GM21723 (cell line): ENCODE results near the gene FOXK1.
"Not testable (repeated sequence)": the region's sequence is repeated elsewhere in the genome, so short reads cannot be mapped to it uniquely, and the experiment has no call there.

Experiments
- ATAC-seq: cut with Tn5 transposase; IDR thresholded peaks from one replicate; pipeline ENCODE4 v1.9.1; 2021; ENCODE audit warnings: mild to moderate bottlenecking, moderate library complexity; ENCODE audit not compliant: unreplicated experiment

Gene FOXK1

DNA sequence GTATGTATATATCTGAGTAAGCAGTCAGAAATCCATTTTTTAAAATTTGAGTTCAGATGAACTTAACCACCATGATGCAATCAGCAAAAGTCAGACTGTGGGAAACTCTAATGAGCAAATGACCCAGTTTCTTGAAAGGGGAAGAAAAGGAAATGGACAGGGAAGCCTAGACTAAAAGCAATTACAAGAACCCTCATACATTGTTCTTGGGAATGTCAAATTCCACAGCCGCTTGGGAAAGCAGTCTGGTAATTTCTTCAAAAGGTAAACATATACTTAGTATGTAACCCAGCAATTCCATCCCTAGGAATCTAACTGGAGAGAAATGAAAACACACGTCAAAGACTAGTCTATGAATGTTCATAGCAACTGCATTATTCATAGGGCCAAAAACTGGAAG, 16.4 kb upstream of the FOXK1 start:
- no peak for ATAC-seq

DNA sequence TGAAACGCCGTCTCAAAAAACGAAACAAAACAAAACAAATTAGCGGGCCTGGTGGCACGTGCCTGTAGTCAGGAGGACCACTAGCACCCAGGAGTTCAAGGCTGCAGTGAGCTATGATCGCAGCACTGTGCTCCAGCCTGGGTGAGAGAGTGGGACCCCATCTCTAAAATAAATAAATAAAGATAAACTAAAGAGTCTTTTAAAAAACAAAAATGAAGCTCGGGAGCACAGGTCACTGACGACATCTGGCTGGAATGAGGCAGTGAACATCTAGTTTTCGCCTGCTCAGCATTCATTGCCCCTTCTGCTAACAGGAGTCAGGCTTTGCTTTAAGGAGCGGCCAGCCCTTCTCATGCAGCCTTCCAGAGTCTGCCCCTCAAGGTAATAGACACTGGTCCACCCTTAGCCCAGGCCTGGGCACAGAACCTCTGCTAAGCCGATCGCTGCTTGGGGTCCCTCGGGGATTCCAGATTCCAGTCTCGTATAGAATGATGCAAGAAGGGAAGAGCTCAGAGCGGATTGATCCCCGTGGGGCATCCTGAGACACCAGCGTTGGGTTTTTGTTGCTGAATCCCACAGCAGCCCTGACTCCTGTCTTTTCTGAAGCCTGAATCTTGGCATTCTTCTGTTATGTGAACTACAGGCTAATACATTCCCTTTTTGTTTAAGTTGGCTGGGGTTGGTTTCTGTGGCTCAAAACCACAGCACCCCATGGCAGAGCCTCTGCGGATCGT, 14.2 kb upstream of the FOXK1 start:
- no peak for ATAC-seq

DNA sequence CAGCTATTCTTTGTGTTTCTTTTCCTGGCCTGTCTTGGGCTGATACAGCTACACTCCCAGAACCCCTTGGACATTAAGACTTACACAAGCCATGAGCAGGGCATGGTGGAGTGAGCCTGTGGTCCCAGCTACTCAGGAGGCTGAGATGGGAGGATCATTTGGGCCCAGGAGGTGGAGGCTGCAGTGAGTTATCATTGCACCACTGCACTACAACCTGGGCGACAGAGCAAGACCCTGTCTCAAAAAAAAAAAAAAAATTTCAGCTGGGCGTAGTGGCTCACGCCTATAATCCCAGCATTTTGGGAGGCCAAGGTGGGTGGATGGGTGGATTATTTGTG, 13.6 kb upstream of the FOXK1 start:
- ATAC-seq: no peak

DNA sequence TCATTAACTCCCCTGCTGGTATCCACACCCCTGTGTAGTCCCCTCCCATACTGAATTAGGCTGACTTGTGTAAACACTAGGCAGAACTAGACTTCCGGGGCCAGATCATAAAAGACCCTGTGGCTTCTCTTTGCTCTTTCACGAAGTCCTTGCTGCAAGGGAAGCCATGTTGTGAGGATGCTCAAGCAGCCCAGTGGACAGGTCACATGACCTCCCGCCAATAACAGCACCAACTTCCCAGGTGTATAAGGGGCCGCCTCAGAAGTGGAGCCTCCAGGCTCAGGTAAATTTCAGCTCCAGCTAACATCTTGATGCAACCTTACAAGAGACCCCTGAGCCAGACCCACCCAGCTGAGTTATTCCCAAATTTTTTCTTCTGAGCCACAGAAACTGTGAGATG, 11.3 kb upstream of the FOXK1 start:
- ATAC-seq: no peak

DNA sequence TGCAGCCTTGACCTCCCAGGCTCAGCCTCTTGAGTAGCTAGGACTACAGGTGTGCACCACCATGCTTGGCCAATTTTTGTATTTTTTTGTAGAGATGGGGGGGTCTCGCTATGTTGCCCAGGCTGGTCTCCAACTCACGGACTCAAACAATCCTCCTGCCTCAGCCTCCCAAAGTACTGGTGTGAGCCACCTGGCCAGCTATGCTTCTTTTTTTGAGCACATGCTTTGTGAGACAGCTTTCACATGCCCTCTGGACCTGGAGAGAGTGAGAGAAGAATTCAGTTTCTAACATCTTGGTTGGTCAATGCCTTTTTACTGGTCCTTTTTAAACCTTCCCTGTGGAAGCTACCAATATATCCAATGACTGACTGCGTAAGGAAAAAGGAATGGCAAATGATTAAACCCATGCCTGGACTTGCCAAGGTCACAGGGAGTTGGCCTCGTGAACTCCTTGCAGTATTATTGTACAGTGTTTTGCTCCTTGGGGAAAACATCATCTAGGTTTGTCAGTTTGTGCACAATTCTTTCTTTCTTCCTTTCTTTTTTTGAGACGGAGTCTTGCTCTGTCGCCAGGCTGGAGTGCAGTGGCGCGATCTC, 6.2 kb upstream of the FOXK1 start:
- no peak for ATAC-seq

DNA sequence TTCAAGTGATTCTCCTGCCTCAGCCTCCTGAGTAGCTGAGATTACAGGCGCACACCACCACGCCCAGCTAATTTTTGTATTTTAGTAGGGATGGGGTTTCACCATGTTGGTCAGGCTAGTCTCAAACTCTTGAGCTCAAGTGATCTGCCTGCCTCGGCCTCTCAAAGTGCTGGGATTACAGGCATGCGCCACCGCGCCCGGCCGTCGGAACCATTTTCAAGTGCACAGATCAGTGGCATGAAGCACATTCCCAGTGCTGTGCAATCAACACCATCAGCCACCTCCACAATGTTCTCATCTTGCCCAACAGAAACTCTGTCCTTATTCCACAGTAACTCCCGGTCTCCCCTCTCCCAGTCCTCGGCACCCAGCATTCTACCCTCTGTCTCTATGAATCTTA, 4.6 kb upstream of the FOXK1 start:
- not testable (repeated sequence) for ATAC-seq

DNA sequence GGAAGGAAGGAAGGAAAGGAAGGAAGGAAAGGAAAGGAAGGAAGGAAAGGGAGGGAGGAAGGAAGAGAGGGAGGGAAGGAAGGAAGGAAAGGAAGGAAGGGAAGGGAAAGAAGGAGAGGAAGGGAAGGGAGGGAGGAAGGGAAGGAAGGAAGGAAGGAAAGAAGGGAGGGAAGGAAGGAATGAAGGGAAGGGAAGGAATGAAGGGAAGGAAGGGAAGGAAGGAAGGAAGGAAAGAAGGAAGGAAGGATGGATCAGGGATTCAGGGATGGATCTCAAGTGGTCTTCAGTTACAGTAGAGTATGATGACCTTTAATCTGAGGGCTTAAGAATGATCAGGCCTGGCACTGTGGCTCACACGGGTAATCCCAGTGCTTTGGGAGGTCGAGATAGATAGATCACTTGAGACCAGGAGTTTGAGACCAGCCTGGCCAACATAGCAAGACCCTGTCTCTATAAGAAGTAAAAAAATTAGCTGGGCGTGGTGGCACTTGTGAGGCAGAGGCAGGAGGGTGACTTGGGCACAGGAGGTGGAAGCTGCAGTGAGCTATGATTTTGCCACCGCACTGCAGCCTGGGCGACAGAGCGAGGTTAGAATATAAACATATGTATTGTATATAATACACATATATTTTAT, 760 bp upstream of the FOXK1 start:
- no peak for ATAC-seq

DNA sequence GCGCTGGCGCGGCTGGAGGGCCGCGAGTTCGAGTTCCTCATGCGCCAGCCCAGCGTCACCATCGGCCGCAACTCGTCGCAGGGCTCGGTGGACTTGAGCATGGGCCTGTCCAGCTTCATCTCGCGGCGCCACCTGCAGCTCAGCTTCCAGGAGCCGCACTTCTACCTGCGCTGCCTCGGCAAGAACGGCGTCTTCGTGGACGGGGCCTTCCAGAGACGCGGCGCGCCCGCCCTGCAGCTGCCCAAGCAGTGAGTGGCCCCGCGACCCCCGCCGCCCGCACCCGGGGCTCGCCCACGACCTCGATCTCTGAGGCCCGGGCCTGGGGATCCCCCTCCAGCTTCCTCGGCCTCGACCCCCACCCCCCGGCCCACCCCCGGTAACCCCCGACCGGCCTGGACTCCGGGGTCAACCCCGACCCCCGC, 537 bp downstream of the FOXK1 start:
- peak; percentile 42 for ATAC-seq

DNA sequence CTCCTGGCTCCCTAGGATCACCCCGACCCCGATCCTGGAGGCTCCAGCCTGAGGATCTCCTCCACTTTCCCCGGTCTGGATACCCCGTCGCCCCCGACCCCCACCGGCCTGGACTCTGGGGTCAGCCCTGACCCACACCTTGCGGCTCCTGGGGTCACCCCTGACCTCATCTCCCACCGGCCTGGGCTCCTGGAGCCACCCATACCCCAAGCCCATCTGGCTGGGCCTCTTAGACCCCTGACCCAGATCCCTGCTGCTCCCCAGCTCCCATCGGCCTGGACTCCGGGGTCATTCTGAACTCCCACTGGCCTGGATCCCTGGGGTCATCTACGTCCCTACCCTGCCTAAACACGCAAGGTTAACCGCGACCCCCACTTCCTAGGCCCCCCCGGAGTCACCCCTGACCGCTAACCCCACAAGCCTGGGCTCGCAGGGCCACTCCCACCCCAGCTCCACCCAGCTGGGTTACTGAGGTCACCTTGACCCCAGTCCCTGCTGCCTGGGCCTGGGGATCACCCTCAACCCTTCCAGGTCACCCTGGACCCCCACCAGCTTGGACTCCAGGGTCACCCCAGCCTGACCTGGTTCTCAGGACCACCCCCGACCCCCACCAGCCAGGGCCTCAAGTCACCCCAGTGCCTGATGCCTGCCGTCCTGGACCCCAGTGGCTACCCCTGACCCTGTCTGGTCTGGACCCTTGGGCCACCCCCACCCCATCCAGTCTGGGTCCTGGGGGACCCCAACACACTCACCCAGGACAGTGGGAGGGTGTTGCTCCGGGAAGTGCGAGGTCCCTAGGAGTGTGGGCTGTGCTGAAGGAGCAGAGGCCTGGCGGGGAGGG, 1.2 kb downstream of the FOXK1 start:
- peak; percentile 34 for ATAC-seq

DNA sequence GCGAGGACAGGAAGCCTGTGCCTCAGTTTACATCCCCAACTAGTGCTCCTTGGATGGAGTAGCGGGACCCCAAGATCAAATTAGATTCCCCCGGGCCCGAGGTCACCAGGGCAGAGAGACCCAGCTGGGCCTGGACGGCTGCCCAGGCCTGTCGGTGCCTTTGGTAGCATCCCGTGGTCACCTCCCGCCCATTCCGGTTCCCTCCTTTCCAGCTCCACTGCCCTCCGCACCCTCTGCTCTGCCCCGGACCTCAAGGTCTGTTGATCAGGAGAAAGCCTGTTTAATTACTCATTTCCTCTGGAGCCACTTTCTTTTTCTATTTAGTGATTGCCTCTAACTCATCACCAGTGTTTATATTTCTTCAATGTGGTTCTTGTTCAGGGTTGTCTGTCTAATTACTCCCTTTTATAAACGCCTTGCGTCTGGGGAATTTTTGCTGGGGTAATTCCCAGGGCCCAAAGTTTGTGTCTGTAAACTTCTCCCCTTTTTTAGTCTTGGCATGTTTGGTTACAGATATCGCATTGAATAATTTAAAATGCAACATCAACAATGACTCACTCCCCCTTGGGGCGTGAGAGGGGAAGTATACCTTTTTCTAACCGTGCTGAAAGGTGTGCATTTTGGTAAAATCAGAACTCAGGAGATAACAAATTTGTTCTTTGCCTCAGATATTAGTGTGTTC, 1.9 kb downstream of the FOXK1 start:
- peak; percentile 33 for ATAC-seq

DNA sequence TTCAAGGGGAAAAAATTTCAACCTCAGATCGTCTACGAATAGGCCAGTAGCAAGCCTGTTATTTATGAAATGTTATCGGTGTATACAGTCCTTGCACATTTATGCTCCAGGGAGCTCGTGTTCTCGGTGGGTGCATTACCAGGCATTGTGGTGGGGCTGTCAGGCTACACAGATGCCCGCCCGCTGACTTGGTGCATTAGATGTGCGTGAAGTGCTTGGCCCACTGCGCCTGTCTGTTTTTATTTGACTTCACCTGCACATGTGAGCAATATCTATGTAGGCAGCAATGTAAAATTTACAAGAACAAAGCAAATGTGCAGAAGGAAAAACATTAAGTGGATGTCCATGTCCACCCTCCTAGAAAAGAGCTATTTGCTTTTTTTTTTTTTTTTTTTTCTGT, 2.8 kb downstream of the FOXK1 start:
- no peak for ATAC-seq

DNA sequence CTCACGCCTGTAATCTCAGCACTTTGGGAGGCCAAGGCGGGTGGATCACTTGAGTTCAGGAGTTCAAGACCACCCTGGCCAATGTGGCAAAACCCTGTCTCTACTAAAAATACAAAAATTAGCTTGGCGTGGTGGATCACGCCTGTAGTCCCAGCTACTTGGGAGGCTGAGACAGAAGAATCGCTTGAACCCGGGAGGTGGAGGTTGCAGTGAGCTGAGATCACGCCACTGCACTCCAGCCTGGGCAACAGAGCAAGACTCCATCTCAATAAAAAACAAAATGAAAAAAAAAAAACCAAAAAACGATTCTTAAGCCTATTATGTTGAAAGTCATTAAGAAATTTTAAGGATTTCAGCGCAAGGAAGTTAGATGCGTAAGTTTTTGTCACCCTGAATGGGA, 3.6 kb downstream of the FOXK1 start:
- not testable (repeated sequence) for ATAC-seq

DNA sequence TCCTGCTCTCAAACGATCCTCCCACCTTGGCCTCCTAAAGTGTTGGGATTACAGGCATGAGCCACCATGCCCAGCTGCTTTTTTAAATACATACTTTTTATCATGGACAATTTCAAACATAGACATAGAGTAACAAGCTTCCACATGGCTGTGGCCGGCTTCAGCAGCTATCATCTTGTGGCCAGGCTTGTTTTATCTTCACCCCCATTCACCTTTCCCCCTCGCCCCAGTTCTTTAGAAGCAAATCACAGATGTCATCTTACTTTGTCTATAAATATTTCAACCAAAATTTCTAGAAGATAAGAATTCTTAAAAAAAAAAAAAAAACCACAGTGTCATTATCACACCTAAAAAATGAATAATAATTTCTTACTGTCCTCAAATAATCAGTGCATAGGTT, 5.9 kb downstream of the FOXK1 start:
- ATAC-seq: no peak

DNA sequence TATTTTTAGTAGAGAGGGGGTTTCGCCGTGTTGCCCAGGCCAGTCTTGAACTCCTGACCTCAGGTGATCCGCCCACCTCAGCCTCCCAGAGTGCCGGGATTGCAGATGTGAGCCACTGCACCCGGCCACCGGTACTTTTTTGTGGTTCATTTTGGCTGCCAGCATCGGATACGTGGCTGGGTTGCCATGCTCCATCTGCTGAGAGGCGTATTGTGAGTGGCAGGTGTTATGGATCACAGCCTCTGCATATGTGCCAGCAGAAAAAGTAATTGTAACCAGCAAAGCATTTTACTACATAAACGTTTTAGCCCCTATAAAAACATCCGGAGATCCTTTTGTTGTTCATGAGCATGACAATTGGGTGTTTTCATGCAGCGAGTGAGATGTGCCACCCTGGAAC, 7.1 kb downstream of the FOXK1 start:
- no peak for ATAC-seq

DNA sequence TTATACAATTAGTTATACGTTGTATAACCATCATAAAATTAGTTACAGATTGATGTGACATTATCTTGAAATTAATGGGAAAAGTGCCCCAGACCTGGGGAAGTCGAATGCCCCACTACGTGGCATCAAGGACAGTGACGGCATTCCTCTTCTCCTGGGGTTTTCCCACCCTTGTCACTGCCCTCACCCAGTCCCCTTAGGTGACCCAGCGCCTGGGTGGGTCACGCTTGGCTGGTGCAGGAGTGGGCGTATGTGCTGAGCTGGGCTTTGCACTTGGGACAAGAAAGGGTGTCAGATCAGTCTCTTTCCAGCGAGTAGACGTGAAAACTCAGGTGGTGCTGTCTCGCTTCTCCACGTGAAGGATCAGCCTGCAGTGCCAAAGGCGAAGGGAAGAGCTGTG, 7.6 kb downstream of the FOXK1 start:
- ATAC-seq: no peak

DNA sequence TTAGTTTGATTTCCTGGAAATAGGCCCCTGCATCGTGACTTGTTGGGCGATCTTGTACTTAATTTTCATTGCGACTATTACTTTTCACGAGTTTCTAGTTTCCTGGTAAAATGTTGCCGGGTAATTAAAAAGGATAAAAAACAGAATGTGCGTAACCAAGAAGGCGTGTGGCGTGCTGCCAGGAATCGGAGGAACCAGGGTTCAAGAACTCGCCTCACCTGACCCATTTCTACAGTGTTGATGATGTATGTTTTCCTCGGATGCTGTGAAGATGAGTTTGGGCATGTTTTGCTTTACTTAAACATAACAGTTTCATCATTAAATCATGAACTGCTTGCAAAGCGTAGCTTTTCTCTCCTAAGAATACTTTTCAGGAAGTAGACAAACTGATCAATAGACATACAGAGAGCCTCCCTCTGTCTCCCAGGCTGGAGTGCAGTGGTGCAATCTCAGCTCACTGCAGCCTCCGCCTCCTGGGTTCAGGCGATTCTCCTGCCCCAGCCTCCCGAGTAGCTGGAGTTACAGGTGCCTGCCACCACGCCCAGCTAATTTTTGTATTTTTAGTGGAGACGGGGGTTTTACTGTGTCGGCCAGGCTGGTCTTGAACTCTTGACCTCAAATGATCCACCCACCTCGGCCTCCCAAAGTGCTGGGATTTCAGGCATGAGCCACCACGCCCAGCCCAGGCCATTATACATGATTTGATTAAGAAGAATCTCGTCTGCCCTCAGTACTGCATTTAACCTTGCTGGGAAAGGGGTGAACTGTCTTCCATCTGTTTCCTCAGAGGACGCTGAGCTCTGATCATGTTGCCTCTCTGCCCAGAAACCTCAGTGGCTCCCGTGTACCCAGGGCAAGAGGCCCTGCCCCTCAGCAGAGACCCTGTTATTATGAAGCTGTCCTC, 9.1 kb downstream of the FOXK1 start:
- no peak for ATAC-seq

DNA sequence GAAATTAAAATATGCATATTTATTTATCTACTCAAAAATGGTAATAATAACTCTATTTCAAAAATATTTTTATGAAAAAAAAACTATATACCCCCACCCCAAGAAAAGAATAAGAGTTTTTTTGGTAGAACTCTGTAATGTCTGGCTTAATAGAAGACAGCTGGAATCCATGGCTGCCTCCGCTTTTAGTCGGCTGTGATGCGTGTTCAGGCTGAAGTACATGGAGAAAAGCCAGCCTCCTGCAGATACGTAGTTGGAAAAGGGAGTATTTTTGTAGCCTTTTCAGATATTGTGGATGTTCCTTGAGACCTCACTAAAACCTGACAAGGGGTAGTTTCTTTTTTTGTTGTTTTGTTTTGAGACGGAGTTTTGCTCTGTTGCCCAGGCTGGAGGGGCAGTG, 10.0 kb downstream of the FOXK1 start:
- no peak for ATAC-seq

DNA sequence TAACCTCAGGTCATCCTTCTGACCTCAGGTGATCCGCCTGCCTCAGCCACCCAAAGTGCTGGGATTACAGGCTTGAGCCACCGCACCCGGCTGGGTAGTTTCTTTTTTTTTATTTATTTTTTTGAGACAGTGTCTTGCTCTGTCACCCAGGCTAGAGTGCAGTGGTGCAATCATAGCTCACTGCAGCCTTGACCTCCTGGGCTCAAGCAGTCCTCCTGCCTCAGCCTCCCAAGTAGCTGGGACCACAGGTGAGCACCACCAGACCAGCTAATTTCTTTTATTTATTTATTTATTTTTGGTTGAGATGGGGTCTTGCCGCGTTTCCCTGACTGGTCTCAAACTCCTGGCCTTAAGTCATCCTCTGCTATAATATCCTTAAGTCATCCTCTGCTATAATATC, 10.5 kb downstream of the FOXK1 start:
- not testable (repeated sequence) for ATAC-seq

DNA sequence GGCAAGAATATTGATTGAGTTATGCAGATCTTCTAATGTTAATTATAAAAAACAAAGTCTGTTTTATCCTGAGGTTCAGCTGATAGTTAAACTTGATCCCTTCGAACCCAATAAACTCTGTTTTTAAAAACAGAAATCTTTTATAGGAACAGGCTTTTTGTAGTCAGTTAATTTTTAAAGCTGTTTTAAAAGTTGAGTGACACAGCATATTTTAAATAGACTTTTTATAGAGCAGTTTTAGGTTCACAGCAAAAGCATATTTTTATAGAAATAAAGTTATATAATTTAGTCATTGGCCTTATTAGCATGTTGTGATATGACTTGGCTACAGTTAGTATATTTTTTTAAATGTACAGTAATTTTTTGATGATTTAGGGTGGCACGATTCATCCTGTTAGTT, 11.1 kb downstream of the FOXK1 start:
- no peak for ATAC-seq

DNA sequence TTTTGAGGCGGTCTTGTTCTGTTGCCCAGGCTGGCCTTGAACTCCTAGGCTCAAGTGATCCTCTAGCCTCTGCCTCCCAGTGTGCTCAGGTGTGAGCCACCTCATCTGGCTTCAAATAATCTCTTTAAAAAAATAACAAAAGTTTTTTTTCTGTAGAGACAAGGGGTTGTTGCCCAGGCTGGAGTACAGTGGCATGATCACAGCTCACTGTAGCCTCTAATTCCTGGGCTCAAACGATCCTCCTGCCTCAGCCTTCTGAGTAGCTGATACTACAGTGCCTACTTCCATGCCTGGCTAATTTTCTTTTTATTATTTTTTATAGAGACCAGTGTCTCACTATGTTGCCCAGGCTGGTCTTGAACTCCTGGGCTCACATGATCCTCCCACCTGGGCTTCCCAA, 11.7 kb downstream of the FOXK1 start:
- no peak for ATAC-seq
